Activated CD8-positive, alpha-beta T cell treated with anti-CD3 and anti-CD28 coated beads, Interleukin-2, amount 10 ng/mL, durations not matched to agents 7 days and 5 days (primary cell): ENCODE data around the gene CARMIL1. TPM values are rescaled to one million over a fixed set of nuclear protein-coding genes. Genes with fewer than 3 reads are reported as not detected.

ENCODE experiments used
- ATAC-seq: fragments of 150-1000 bp; cut with Tn5 transposase; one replicate; pipeline ENCODE4 v1.10.0; 2021; ENCODE audit warnings: moderate library complexity
- CTCF ChIA-PET: fragments of 350-600 bp; sonication (Branson Sonifier 250); formaldehyde crosslinking; loops from one replicate; lab custom pipeline; 2021; ENCODE audit warnings: antibody characterized with exemption; lab: Charles Lee
- POLR2A ChIA-PET: fragments of 350-600 bp; sonication (Branson Sonifier 250); formaldehyde crosslinking; loops from one replicate; lab custom pipeline; 2021; ENCODE audit warnings: antibody characterized with exemption; lab: Charles Lee
- DNase-seq: peaks from one replicate; pipeline ENCODE4 v3.0.0-alpha.2; 2020
- H3K27ac Mint-ChIP-seq: one replicate; pipeline ENCODE4 v1.8.0; 2021; ENCODE audit warnings: mild to moderate bottlenecking, mixed read lengths
- H3K27me3 Mint-ChIP-seq: one replicate; pipeline ENCODE4 v1.8.0; 2021; ENCODE audit warnings: low read depth, mixed read lengths
- H3K36me3 Mint-ChIP-seq: one replicate; pipeline ENCODE4 v1.8.0; 2021; ENCODE audit warnings: low read depth, mixed read lengths
- H3K4me1 Mint-ChIP-seq: one replicate; pipeline ENCODE4 v1.8.0; 2021; ENCODE audit warnings: low read depth, mixed read lengths
- H3K4me3 Mint-ChIP-seq: one replicate; pipeline ENCODE4 v1.8.0; 2021; ENCODE audit warnings: mild to moderate bottlenecking, mixed read lengths
- H3K9me3 Mint-ChIP-seq: one replicate; pipeline ENCODE4 v1.8.0; 2022; ENCODE audit warnings: mixed read lengths; ENCODE audit not compliant: insufficient read depth
- total RNA-seq, 2 experiments: library from RNA; stranded (reverse); gene quantifications; one replicate each; pipeline ENCODE4 v1.2.3, GENCODE V29; 2021

Gene CARMIL1
- total RNA-seq, 2 experiments from 2014 or later, result 4.6 to 4.8 TPM

GRCh38 chr6:25497383-25498040 lies 218.3 kb downstream of the CARMIL1 start:
- ATAC-seq (no peak), DNase-seq (no peak)
- Mint-ChIP-seq H3K9me3 (no peaks in the 10 kb centered on the region), H3K36me3 (no peaks in the 10 kb centered on the region), H3K27me3 (no peaks in the 10 kb centered on the region), H3K4me1 (no peaks in the 10 kb centered on the region), H3K4me3 (no peak overlapping the region), H3K27ac (no peak overlapping the region)
- CTCF ChIA-PET, result interaction anchor here (1.5 to 2.9 kb wide), 3 partner anchors 219 to 232 kb away, joined by 3 to 18 read pairs (median 8); partner anchors contain the start of gene CARMIL1
- POLR2A ChIA-PET, result no interaction called here

- POLR2A ChIA-PET, result no interaction called here
- Mint-ChIP-seq H3K27ac (no peak overlapping the region), H3K27me3 (no peaks in the 10 kb centered on the region), H3K4me1 (no peaks in the 10 kb centered on the region), H3K4me3 (no peak overlapping the region), H3K36me3 (no peaks in the 10 kb centered on the region), H3K9me3 (no peaks in the 10 kb centered on the region)
- CTCF ChIA-PET, result interaction anchor here (1.5 kb wide), 1 partner anchor 223 kb away, joined by 3 read pairs; no protein-coding TSS in a partner anchor
- DNase-seq, result no peak
- ATAC-seq, result no peak
Measured at GRCh38 chr6:25498505-25498904, 219.3 kb downstream of the CARMIL1 start.

GRCh38 chr6:25499615-25500235 lies 220.6 kb downstream of the CARMIL1 start:
- ATAC-seq (no peak), DNase-seq (no peak)
- H3K4me3 Mint-ChIP-seq, result no peak overlapping the region
- H3K36me3 Mint-ChIP-seq, result no peaks in the 10 kb centered on the region
- ChIA-PET CTCF (interaction anchor here (1.2 kb wide), 1 partner anchor 233 kb away, joined by 3 read pairs; no protein-coding TSS in a partner anchor), POLR2A (no interaction called here)
- no peaks in the 10 kb centered on the region for H3K4me1 Mint-ChIP-seq
- H3K9me3 Mint-ChIP-seq, result no peaks in the 10 kb centered on the region
- H3K27ac Mint-ChIP-seq, result no peak overlapping the region
- H3K27me3 Mint-ChIP-seq, result no peaks in the 10 kb centered on the region

- Mint-ChIP-seq H3K36me3 (no peaks in the 10 kb centered on the region), H3K9me3 (no peaks in the 10 kb centered on the region), H3K27ac (no peak overlapping the region), H3K27me3 (no peaks in the 10 kb centered on the region), H3K4me1 (no peaks in the 10 kb centered on the region), H3K4me3 (no peak overlapping the region)
- CTCF ChIA-PET, result interaction anchor here (1.3 to 3.1 kb wide), 4 partner anchors 13 to 238 kb away, joined by 3 to 24 read pairs (median 12); no protein-coding TSS in a partner anchor
- ATAC-seq (no peak), DNase-seq (no peak)
- POLR2A ChIA-PET, result no interaction called here
Measured at GRCh38 chr6:25503686-25504085, 224.5 kb downstream of the CARMIL1 start.

- Mint-ChIP-seq H3K36me3 (no peaks in the 10 kb centered on the region), H3K4me1 (no peaks in the 10 kb centered on the region), H3K27ac (no peak overlapping the region), H3K27me3 (no peaks in the 10 kb centered on the region), H3K4me3 (no peak overlapping the region), H3K9me3 (no peaks in the 10 kb centered on the region)
- CTCF ChIA-PET, result interaction anchor here (1.2 to 3.1 kb wide), 6 partner anchors 14 to 239 kb away, joined by 3 to 24 read pairs (median 8); no protein-coding TSS in a partner anchor
- POLR2A ChIA-PET, result no interaction called here
- no peak for ATAC-seq
- no peak for DNase-seq
Measured at GRCh38 chr6:25504661-25505060, 225.5 kb downstream of the CARMIL1 start.

GRCh38 chr6:25506020-25506419 lies 226.8 kb downstream of the CARMIL1 start:
- no peak for DNase-seq
- Mint-ChIP-seq H3K4me3 (no peak overlapping the region), H3K4me1 (no peaks in the 10 kb centered on the region), H3K9me3 (no peaks in the 10 kb centered on the region), H3K27ac (no peak overlapping the region), H3K36me3 (no peaks in the 10 kb centered on the region), H3K27me3 (no peaks in the 10 kb centered on the region)
- CTCF ChIA-PET, result interaction anchor here (0.9 to 3.1 kb wide), 4 partner anchors 15 to 240 kb away, joined by 3 to 24 read pairs (median 10); no protein-coding TSS in a partner anchor
- POLR2A ChIA-PET, result no interaction called here
- ATAC-seq, result no peak

- ATAC-seq (no peak), DNase-seq (no peak)
- no peak overlapping the region for H3K27ac Mint-ChIP-seq
- H3K4me3 Mint-ChIP-seq, result no peak overlapping the region
- POLR2A ChIA-PET, result no interaction called here
- CTCF ChIA-PET, result interaction anchor here (1.2 to 2.2 kb wide), 4 partner anchors 18 to 230 kb away, joined by 3 to 6 read pairs (median 4); partner anchors contain the start of gene CARMIL1
- no peaks in the 10 kb centered on the region for H3K4me1 Mint-ChIP-seq
- H3K36me3 Mint-ChIP-seq, result no peaks in the 10 kb centered on the region
- no peaks in the 10 kb centered on the region for H3K9me3 Mint-ChIP-seq
- no peaks in the 10 kb centered on the region for H3K27me3 Mint-ChIP-seq
Measured at GRCh38 chr6:25508051-25508450, 228.9 kb downstream of the CARMIL1 start.

GRCh38 chr6:25511376-25511775 lies 232.2 kb downstream of the CARMIL1 start:
- CTCF ChIA-PET, result interaction anchor here (1.0 to 3.0 kb wide), 3 partner anchors 21 to 245 kb away, joined by 3 to 10 read pairs (median 7); no protein-coding TSS in a partner anchor
- H3K4me3 Mint-ChIP-seq, result no peak overlapping the region
- no peaks in the 10 kb centered on the region for H3K4me1 Mint-ChIP-seq
- DNase-seq (no peak), ATAC-seq (no peak)
- no peaks in the 10 kb centered on the region for H3K27me3 Mint-ChIP-seq
- H3K9me3 Mint-ChIP-seq, result no peaks in the 10 kb centered on the region
- no peak overlapping the region for H3K27ac Mint-ChIP-seq
- no peaks in the 10 kb centered on the region for H3K36me3 Mint-ChIP-seq
- POLR2A ChIA-PET, result interaction anchor here (0.9 kb wide), 1 partner anchor 265 kb away, joined by 3 read pairs; no protein-coding TSS in a partner anchor

- Mint-ChIP-seq H3K9me3 (no peaks in the 10 kb centered on the region), H3K36me3 (no peaks in the 10 kb centered on the region), H3K4me3 (no peak overlapping the region), H3K27me3 (no peaks in the 10 kb centered on the region), H3K4me1 (no peaks in the 10 kb centered on the region), H3K27ac (no peak overlapping the region)
- POLR2A ChIA-PET, result no interaction called here
- no peak for ATAC-seq
- no peak for DNase-seq
- CTCF ChIA-PET, result interaction anchor here (1.0 to 1.7 kb wide), 4 partner anchors 22 to 247 kb away, joined by 4 to 8 read pairs (median 6); no protein-coding TSS in a partner anchor
Measured at GRCh38 chr6:25512560-25512959, 233.4 kb downstream of the CARMIL1 start.

- no peaks in the 10 kb centered on the region for H3K4me1 Mint-ChIP-seq
- POLR2A ChIA-PET, result no interaction called here
- no peaks in the 10 kb centered on the region for H3K27me3 Mint-ChIP-seq
- DNase-seq, result no peak
- H3K36me3 Mint-ChIP-seq, result no peaks in the 10 kb centered on the region
- H3K4me3 Mint-ChIP-seq, result no peak overlapping the region
- CTCF ChIA-PET, result interaction anchor here (0.9 to 2.0 kb wide), 3 partner anchors 30 to 254 kb away, joined by 3 to 10 read pairs (median 3); no protein-coding TSS in a partner anchor
- ATAC-seq, result no peak
- no peak overlapping the region for H3K27ac Mint-ChIP-seq
- H3K9me3 Mint-ChIP-seq, result no peaks in the 10 kb centered on the region
Measured at GRCh38 chr6:25519856-25520255, 240.7 kb downstream of the CARMIL1 start.

GRCh38 chr6:25524542-25524941 lies 245.4 kb downstream of the CARMIL1 start:
- Mint-ChIP-seq H3K4me1 (no peaks in the 10 kb centered on the region), H3K9me3 (no peaks in the 10 kb centered on the region), H3K36me3 (no peaks in the 10 kb centered on the region), H3K27ac (no peak overlapping the region), H3K4me3 (no peak overlapping the region), H3K27me3 (no peaks in the 10 kb centered on the region)
- ChIA-PET CTCF (interaction anchor here (1.5 kb wide), 1 partner anchor 301 kb away, joined by 4 read pairs; no protein-coding TSS in a partner anchor), POLR2A (no interaction called here)
- DNase-seq, result no peak
- no peak for ATAC-seq

- CTCF ChIA-PET, result no interaction called here
- no peak overlapping the region for H3K4me3 Mint-ChIP-seq
- no peak for DNase-seq
Measured at GRCh38 chr6:25525078-25525477, 245.9 kb downstream of the CARMIL1 start.

More at GRCh38 chr6:25525078-25525477, 245.9 kb downstream of the CARMIL1 start:
- Mint-ChIP-seq H3K4me1 (no peaks in the 10 kb centered on the region), H3K9me3 (no peaks in the 10 kb centered on the region), H3K27me3 (no peaks in the 10 kb centered on the region), H3K36me3 (no peaks in the 10 kb centered on the region), H3K27ac (no peak overlapping the region)
- no peak for ATAC-seq
- POLR2A ChIA-PET, result no interaction called here
